HepG2 (cell line): ENCODE data around the gene UBR3.

Experiments
- CEBPB ChIP-seq: IDR thresholded peaks from 2 replicates; pipeline ENCODE4 v1.6.1; 2011; ENCODE audit warnings: low read depth, low read length, improper control_type of control experiment, borderline replicate concordance
- CEBPG ChIP-seq: IDR thresholded peaks from 2 replicates; pipeline ENCODE4 v1.6.1; 2016
- ETV6 ChIP-seq: sonication (generic); formaldehyde crosslinking; conservative IDR thresholded peaks from 2 replicates; pipeline ENCODE4 v1.4.0; 2020; ENCODE audit warnings: missing genetic modification reagents
- HMG20B ChIP-seq: conservative IDR thresholded peaks from 2 replicates; pipeline ENCODE4 v1.6.1; 2016; ENCODE audit warnings: missing genetic modification reagents, missing compliant biosample characterization
- PHF8 ChIP-seq: sonication (generic); formaldehyde crosslinking; IDR thresholded peaks from 2 replicates; pipeline ENCODE4 v1.5.0; 2020; ENCODE audit warnings: missing genetic modification reagents
- RBM39 ChIP-seq: fragments of 200-400 bp; formaldehyde crosslinking; IDR thresholded peaks from one replicate; pipeline ENCODE4 v1.6.1; 2018; ENCODE audit warnings: antibody characterized with exemption, mild to moderate bottlenecking, low read depth, low read length; ENCODE audit not compliant: poor library complexity, severe bottlenecking
- SRF ChIP-seq: IDR thresholded peaks from 2 replicates; pipeline ENCODE4 v1.6.1; 2011; ENCODE audit warnings: mild to moderate bottlenecking, low read depth, low read length, moderate library complexity
- SRSF1 ChIP-seq: fragments of 200-400 bp; formaldehyde crosslinking; optimal IDR thresholded peaks from 2 replicates; pipeline ENCODE3; 2017; ENCODE audit warnings: mild to moderate bottlenecking, low read depth, low read length, moderate library complexity
- SSRP1 ChIP-seq: IDR thresholded peaks from 2 replicates; pipeline ENCODE4 v1.6.1; 2016; ENCODE audit warnings: control low read depth

GRCh38 chr2:170025223-170025622, 198.0 kb downstream of the UBR3 start:
- TF ChIP-seq CEBPG (CRISPR knock-in tag) (no peak), RBM39 (no peak), ETV6 (no peak), HMG20B (CRISPR knock-in tag) (no peak), SSRP1 (CRISPR knock-in tag) (no peak), PHF8 (CRISPR knock-in tag) (no peak), SRF (no peak), CEBPB (no peak), SRSF1 (no peak)
